Osteocyte (in vitro differentiated cells): ENCODE results near the gene SEC24A. TPM values are rescaled to one million over a fixed set of nuclear protein-coding genes. Genes with fewer than 3 reads are reported as not detected.
A peak's percentile ranks its signal among the peaks of the same experiment; 100 is the strongest.
"Not testable (repeated sequence)": the region's sequence is repeated elsewhere in the genome, so short reads cannot be mapped to it uniquely, and the experiment has no call there.

Experiments used
- DNase-seq: peaks from one replicate; pipeline ENCODE4 v3.0.0; 2021; ENCODE audit warnings: mixed read lengths; ENCODE audit not compliant: unreplicated experiment; ENCODE audit errors: extremely low spot score
- H3K27ac Mint-ChIP-seq: one replicate; pipeline ENCODE4 v1.8.0; 2021; ENCODE audit warnings: mild to moderate bottlenecking, mixed read lengths; ENCODE audit not compliant: unreplicated experiment
- H3K27me3 Mint-ChIP-seq: one replicate; pipeline ENCODE4 v1.8.0; 2021; ENCODE audit warnings: mixed read lengths; ENCODE audit not compliant: unreplicated experiment
- H3K36me3 Mint-ChIP-seq: one replicate; pipeline ENCODE4 v1.8.0; 2021; ENCODE audit warnings: mixed read lengths; ENCODE audit not compliant: unreplicated experiment
- H3K4me1 Mint-ChIP-seq: one replicate; pipeline ENCODE4 v1.8.0; 2021; ENCODE audit warnings: mixed read lengths; ENCODE audit not compliant: unreplicated experiment
- H3K4me3 Mint-ChIP-seq: one replicate; pipeline ENCODE4 v1.8.0; 2021; ENCODE audit warnings: mild to moderate bottlenecking, moderate library complexity, mixed read lengths; ENCODE audit not compliant: unreplicated experiment
- H3K9me3 Mint-ChIP-seq: one replicate; pipeline ENCODE4 v1.8.0; 2021; ENCODE audit warnings: mixed read lengths; ENCODE audit not compliant: unreplicated experiment
- total RNA-seq: library from RNA; stranded (reverse); gene quantifications from 2 replicates; pipeline ENCODE4 v1.2.1, GENCODE V29; 2021
- TF ChIP-seq, protein P1 (sequence below): fragments of 200-600 bp; sonication (generic); IDR thresholded peaks from 2 replicates; pipeline ENCODE4 v1.5.0; 2021; ENCODE audit warnings: antibody characterized with exemption, mild to moderate bottlenecking, moderate library complexity

SEC24A gene
- total RNA-seq, 1 donor from 2014 or later, result 38.9 TPM

- Mint-ChIP-seq H3K4me3 (no peak overlapping the region), H3K27me3 (no peaks in the 10 kb centered on the region), H3K4me1 (peaks cover 8% of the 10 kb centered on the region), H3K36me3 (peaks cover 18% of the 10 kb centered on the region), H3K27ac (no peak overlapping the region), H3K9me3 (no peaks in the 10 kb centered on the region)
- TF ChIP-seq, protein P1, sequence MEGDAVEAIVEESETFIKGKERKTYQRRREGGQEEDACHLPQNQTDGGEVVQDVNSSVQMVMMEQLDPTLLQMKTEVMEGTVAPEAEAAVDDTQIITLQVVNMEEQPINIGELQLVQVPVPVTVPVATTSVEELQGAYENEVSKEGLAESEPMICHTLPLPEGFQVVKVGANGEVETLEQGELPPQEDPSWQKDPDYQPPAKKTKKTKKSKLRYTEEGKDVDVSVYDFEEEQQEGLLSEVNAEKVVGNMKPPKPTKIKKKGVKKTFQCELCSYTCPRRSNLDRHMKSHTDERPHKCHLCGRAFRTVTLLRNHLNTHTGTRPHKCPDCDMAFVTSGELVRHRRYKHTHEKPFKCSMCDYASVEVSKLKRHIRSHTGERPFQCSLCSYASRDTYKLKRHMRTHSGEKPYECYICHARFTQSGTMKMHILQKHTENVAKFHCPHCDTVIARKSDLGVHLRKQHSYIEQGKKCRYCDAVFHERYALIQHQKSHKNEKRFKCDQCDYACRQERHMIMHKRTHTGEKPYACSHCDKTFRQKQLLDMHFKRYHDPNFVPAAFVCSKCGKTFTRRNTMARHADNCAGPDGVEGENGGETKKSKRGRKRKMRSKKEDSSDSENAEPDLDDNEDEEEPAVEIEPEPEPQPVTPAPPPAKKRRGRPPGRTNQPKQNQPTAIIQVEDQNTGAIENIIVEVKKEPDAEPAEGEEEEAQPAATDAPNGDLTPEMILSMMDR, result no peak
- DNase-seq, result no peak
These were observed 10.9 kb downstream of the SEC24A start for GRCh38 chr5:134659456-134659855.

DNA sequence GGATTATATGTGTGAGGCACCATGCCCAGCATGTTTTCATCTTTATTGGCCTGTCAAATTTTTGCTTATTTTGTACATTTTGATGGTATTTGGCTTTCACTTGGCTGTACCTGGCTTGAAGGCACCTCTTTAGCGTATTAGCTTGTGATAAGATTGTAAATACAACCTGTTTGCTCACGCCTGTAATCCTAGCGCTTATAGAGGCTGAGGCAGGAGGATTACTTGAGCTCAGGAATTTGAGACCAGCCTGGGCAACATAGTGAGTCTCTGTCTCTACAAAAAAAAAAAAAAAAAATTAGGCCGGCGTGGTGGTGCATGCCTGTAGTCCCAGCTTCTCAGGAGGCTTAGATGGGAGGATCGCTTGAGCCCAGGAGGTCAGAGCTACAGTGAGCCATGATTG, 11.3 kb downstream of the SEC24A start:
- peaks cover 18% of the 10 kb centered on the region for H3K36me3 Mint-ChIP-seq
- H3K4me1 Mint-ChIP-seq, result peaks cover 8% of the 10 kb centered on the region

DNA sequence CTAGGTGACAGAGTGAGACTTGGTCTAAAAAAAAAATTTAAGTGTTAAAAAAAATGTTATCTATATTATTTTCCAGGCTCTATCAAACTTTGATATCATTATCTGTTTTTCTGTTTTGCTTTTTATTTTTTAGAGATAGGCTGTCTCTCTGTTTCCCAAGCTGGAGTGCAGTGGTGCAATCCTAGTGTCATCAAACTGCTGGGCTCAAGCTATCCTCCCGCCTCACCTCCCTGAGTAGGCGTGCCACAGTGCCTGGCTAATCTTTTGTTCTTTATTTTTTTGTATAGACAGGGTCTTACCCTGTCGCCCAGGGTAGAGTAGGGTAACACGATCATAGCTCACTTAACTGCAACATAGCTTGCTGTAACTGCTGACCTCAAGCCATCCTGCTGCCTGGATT, 14.4 kb downstream of the SEC24A start:
- TF ChIP-seq, protein P1, result no peak
- Mint-ChIP-seq H3K36me3 (peaks cover 19% of the 10 kb centered on the region), H3K27ac (no peak overlapping the region)

More for the DNA sequence above, 11.3 kb downstream of the SEC24A start:
- TF ChIP-seq, protein P1, result no peak
- Mint-ChIP-seq H3K27me3 (no peaks in the 10 kb centered on the region), H3K9me3 (no peaks in the 10 kb centered on the region), H3K27ac (no peak overlapping the region), H3K4me3 (no peak overlapping the region)
- DNase-seq, result no peak

DNA sequence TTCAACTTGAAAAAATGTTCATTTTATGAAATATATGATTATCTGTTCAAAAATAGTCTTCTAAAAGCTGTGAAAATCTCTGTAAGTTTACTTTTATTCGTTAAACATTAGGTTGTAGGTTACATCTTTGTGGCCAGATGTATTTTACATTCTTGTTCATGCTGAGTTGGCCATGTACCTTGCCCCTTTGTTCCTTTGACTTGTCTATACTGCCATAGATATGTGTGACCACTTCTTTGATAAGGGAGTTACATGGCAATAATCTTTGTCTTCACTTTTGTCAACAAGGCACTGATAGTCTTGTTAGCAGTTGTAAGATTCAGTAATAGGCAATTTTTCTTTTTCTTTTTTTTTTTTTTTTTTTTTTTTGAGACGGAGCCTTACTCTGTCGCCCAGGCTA, 15.9 kb downstream of the SEC24A start:
- no peaks in the 10 kb centered on the region for H3K4me1 Mint-ChIP-seq
- TF ChIP-seq, protein P1, result no peak
- H3K27ac Mint-ChIP-seq, result no peak overlapping the region
- no peaks in the 10 kb centered on the region for H3K9me3 Mint-ChIP-seq
- H3K27me3 Mint-ChIP-seq, result no peaks in the 10 kb centered on the region
- no peak overlapping the region for H3K4me3 Mint-ChIP-seq
- peaks cover 19% of the 10 kb centered on the region for H3K36me3 Mint-ChIP-seq
- DNase-seq, result no peak

More for the DNA sequence above, 14.4 kb downstream of the SEC24A start:
- H3K4me3 Mint-ChIP-seq, result no peak overlapping the region
- peaks cover 2% of the 10 kb centered on the region for H3K4me1 Mint-ChIP-seq
- H3K9me3 Mint-ChIP-seq, result no peaks in the 10 kb centered on the region
- DNase-seq, result peak; percentile 27
- H3K27me3 Mint-ChIP-seq, result no peaks in the 10 kb centered on the region

- not testable (repeated sequence) for H3K4me1 Mint-ChIP-seq, H3K27ac Mint-ChIP-seq, DNase-seq, H3K27me3 Mint-ChIP-seq, H3K4me3 Mint-ChIP-seq, H3K9me3 Mint-ChIP-seq
- peaks cover 21% of the 10 kb centered on the region for H3K36me3 Mint-ChIP-seq
These were observed 25.0 kb downstream of the SEC24A start for GRCh38 chr5:134673546-134673945.

GRCh38 chr5:134677357-134677756, 28.8 kb downstream of the SEC24A start:
- peaks cover 22% of the 10 kb centered on the region for H3K36me3 Mint-ChIP-seq
- DNase-seq, H3K27ac Mint-ChIP-seq, H3K4me1 Mint-ChIP-seq, H3K9me3 Mint-ChIP-seq, H3K4me3 Mint-ChIP-seq, H3K27me3 Mint-ChIP-seq: not testable (repeated sequence)

GRCh38 chr5:134690144-134690543, 41.6 kb downstream of the SEC24A start:
- not testable (repeated sequence) for H3K27ac Mint-ChIP-seq, DNase-seq, H3K4me1 Mint-ChIP-seq, H3K27me3 Mint-ChIP-seq, H3K4me3 Mint-ChIP-seq, H3K9me3 Mint-ChIP-seq
- peaks cover 53% of the 10 kb centered on the region for H3K36me3 Mint-ChIP-seq
